ENCODE data around the gene L3MBTL3.
"Not testable (repeated sequence)": the region's sequence is repeated elsewhere in the genome, so short reads cannot be mapped to it uniquely, and the experiment has no call there.

Gene L3MBTL3

DNA sequence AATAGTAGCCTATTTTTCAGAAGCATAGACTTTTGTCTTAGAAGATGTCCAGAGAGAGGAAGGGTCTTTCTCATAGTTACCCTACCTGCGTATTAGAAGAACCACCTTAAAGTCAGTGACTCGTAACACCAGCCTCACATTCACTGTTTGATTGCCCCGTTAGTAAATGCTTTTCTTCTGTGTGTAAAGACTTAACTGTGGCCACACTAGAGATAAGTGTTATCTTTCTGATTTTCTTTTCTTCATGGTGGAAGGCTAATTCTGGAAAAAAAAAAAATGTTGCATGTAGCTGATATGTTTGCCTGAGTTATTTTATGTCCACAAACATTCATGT lies 120.5 kb downstream of the L3MBTL3 start:
- no peak for DNase-seq (ENCODE audit: low read depth)

GRCh38 chr6:130140084-130140483 lies 121.7 kb downstream of the L3MBTL3 start:
- DNase-seq (ENCODE audit: low read depth), result no peak

DNA sequence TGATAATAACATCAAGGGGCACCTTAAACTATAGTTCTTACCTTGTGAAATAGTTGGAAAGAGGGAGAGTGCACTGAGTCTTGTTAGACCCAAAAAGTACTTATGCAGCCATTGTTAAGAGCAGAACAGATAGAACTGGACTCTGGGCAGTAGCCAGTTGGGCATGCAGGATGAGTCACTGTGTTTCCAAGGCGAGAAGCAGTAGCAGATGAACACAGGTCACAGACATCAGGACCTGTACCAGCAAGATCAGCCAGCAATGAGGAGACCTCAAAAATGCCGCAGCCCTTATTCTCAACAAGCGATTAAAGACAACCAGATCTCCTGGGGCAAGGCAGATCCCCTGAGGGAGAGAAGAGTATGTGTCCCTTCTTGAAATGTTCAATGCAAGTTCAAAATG lies 125.3 kb downstream of the L3MBTL3 start:
- DNase-seq (ENCODE audit: low read depth), result no peak

GRCh38 chr6:130147111-130147510 lies 128.7 kb downstream of the L3MBTL3 start:
- DNase-seq (ENCODE audit: low read depth), result no peak

- no peak for DNase-seq (ENCODE audit: low read depth)
Observed at GRCh38 chr6:130148181-130148580, 129.8 kb downstream of the L3MBTL3 start.

DNA sequence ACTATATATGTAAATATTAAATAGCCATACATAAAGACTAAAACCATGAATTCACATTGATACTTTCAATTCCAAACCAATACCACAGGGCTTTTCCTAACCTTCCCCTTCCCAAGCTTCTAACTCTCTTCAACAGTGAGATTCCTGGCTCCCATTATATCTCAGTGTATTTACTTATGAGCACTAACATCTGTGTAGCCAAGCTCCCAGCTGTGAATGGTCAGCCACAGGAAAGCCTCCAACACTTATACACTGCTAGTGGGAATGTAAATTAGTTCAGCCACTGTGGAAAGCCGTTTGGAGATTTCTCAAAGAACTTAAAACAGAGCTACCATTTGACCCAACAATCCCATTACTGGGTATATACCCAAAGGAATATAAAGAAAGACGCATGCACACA lies 130.6 kb downstream of the L3MBTL3 start:
- not testable (repeated sequence) for DNase-seq (ENCODE audit: low read depth)

DNA sequence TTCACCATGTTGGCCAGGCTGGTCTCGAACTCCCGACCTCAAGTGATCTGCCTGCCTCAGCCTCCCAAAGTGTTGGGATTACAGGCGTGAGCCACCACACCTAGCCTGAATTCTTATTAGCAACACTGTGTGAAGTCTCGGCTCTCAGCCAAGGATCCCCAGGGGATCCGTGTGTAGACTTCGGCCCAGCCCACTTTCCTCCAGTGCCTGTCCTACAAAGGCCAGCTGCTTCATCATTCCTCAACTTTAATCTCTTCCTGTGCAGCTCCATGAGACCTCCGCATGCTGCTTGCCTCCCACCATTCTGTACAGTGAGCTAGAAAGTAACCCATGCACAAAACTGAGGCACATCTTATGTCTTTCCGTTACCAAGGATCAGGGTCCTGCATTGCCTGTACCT lies 132.5 kb downstream of the L3MBTL3 start:
- DNase-seq (ENCODE audit: low read depth), result no peak

- no peak for DNase-seq (ENCODE audit: low read depth)
Observed at GRCh38 chr6:130152908-130153510, 134.6 kb downstream of the L3MBTL3 start.

DNA sequence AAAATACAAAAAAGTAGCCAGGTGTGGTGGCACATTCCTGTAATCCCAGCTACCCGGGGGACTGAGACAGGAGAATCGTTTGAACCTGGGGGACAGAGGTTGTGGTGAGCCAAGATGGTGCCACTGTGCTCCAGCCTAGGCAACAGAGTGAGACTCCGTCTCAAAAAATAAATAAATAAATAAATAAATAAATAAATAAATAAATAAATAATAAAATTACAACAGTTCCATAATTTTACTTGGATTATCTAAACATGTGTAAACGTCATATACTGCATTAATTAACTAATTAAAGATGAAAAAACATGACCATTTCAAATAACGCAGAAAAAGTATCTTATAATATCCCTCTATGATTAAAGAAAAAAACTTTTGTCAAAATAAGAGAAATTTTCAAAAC lies 138.5 kb downstream of the L3MBTL3 start:
- DNase-seq (ENCODE audit: low read depth), result no peak

DNA sequence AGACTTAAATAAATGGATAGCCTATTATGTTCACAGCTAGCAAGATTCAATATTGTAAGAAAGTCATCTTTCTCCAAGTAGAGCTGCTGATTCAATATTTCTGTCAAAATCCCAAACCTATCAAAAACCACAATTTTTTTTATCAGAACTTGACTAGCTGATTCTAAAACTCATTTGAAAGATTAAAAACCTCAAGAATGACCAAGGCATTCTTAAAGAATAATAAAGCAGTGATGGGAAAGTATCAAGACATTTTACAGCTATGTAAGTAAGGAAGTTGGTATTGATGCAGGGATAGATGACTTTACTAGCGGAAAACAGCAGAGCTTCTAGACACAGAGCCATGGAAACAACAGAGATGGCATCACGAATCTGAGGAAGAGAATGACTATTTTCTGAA lies 139.7 kb downstream of the L3MBTL3 start:
- DNase-seq (ENCODE audit: low read depth), result no peak

DNA sequence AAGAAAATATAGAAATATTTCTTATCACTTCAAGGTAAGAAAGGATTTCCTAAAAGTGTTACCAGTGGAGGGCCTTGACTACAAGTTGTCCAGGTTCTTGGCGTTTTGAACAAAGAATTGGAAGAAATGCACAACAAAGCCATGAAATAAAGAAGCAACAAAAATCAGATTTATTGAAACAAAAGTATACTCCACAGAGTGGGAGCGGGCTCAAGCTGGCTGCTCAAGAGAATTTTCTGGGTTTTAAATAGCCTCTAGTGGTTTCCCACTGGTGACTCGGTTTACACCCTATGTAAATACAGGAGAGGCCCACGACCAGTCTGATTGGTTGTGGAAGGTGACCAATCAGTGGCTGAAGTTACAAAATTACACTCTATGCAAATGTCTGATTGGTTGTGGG lies 140.2 kb downstream of the L3MBTL3 start:
- no peak for DNase-seq (ENCODE audit: low read depth)

GRCh38 chr6:130159956-130160355 lies 141.6 kb downstream of the L3MBTL3 start:
- DNase-seq (ENCODE audit: low read depth), result no peak

GRCh38 chr6:130161683-130162404 lies 143.5 kb downstream of the L3MBTL3 start:
- no peak for DNase-seq (ENCODE audit: low read depth)

DNA sequence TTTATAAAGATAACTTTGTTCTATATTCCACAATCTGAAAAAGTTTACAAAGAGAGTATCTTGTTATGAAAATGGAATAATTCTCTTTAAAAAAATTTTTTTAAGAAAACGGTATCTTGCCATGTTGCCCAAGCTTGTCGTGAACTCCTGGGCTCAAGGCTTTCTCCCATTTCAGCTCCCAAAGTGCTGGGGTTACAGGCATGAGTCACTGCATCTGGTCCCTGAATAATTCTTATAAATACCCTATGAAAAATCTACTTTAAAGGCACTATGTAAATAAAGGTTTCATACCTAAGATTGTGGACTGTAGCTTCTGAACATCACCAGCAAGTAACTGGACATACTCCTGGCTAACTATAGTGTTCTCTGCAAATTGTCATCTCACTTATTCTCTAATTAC lies 144.0 kb downstream of the L3MBTL3 start:
- no peak for DNase-seq (ENCODE audit: low read depth)

DNA sequence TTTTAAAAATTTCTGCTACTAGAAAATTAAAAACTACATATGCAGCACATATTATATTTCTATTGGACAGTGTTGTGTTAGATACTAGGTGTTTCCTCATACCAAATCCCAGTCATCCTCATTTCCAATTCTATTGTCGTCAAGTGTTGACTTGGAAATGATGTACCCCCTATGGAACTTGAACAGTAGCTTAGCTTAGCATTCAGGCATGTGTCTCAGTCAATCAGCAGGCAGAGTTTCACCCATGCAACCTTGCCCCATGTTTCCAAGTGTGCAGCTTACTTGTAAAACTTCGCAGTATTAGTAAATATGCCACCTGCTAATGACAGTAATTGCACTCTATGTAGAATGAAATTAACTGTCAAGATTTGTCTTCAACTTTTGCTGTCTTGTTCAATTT lies 144.9 kb downstream of the L3MBTL3 start:
- no peak for DNase-seq (ENCODE audit: low read depth)

GRCh38 chr6:130164251-130164650 lies 145.9 kb downstream of the L3MBTL3 start:
- DNase-seq (ENCODE audit: low read depth), result no peak

- no peak for DNase-seq (ENCODE audit: low read depth)
Observed at GRCh38 chr6:130167655-130168054, 149.3 kb downstream of the L3MBTL3 start.

DNA sequence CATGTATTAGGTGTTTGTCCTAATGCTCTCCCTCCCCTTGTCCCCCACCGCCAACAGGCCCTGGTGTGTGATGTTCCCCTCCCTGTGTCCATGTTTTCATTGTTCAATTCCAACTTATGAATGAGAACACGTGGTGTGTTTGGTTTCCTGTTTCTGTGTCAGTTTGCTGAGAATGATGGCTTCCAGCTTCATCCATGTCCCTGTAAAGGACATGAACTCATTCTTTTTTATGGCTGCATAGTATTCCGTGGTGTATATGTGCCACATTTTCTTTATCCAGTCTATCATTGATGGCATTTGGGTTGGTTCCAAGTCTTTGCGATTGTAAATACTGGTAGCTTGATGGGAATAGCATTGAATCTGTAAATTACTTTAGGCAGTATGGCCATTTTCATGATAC lies 151.8 kb downstream of the L3MBTL3 start:
- DNase-seq (ENCODE audit: low read depth), result not testable (repeated sequence)

GRCh38 chr6:130173377-130174004 lies 155.1 kb downstream of the L3MBTL3 start:
- DNase-seq (ENCODE audit: low read depth), result not testable (repeated sequence)

DNA sequence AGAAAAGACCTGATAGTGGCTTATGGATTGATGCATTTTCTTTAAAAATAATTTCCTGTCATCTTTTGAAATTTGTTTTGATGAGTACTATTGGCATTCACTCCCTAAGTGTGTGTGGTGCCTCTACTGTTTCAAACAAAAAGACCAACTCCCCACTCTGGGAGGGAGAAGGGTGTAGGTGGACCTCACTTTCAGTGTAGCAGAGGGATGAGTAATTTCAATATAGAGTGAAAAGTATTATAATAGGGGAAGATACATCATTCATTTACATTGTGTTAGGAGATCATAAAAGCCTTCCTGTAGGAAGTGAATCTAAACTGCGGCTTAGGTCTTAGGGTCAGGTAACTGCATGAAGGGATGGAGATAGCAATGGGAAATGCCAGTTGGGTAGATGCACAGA lies 158.0 kb downstream of the L3MBTL3 start:
- no peak for DNase-seq (ENCODE audit: low read depth)

GRCh38 chr6:130178692-130179091 lies 160.3 kb downstream of the L3MBTL3 start:
- no peak for DNase-seq (ENCODE audit: low read depth)

- DNase-seq (ENCODE audit: low read depth), result no peak
Observed at GRCh38 chr6:130182466-130182865, 164.1 kb downstream of the L3MBTL3 start.
